Stimulated activated CD8-positive, alpha-beta memory T cell treated with anti-CD3 and anti-CD28 coated beads, Interleukin-7, amount 100 ng/mL, for 1 hour (primary cell): ENCODE results near the gene CANT1.
"Not testable (repeated sequence)": the region's sequence is repeated elsewhere in the genome, so short reads cannot be mapped to it uniquely, and the experiment has no call there.

Source experiments
- DNase-seq, 2 donors: peaks; one replicate each; pipeline ENCODE4 v3.0.0-alpha.2; 2020; ENCODE audit warnings: low read depth in 2 of 2

Gene CANT1

GRCh38 chr17:79043191-79043930, 33.8 kb upstream of the CANT1 start:
- DNase-seq = no peak

- peak; percentile 40 to 44 for DNase-seq
Observed at GRCh38 chr17:79042421-79043190, 33.0 kb upstream of the CANT1 start.

- DNase-seq = no peak
Observed at GRCh38 chr17:79041723-79042420, 32.3 kb upstream of the CANT1 start.

GRCh38 chr17:79041041-79041570, 31.5 kb upstream of the CANT1 start:
- DNase-seq = no peak

- no peak for DNase-seq
Observed at GRCh38 chr17:79039886-79040285, 30.3 kb upstream of the CANT1 start.

- no peak for DNase-seq
Observed at GRCh38 chr17:79039171-79039570, 29.6 kb upstream of the CANT1 start.

- DNase-seq = no peak
Observed at GRCh38 chr17:79038545-79039135, 29.1 kb upstream of the CANT1 start.

GRCh38 chr17:79036596-79036995, 27.0 kb upstream of the CANT1 start:
- DNase-seq = no peak

- DNase-seq = no peak
Observed at GRCh38 chr17:79036181-79036580, 26.6 kb upstream of the CANT1 start.

GRCh38 chr17:79035686-79036085, 26.1 kb upstream of the CANT1 start:
- no peak for DNase-seq

GRCh38 chr17:79034931-79035485, 25.4 kb upstream of the CANT1 start:
- no peak for DNase-seq

GRCh38 chr17:79033741-79034501, 24.4 kb upstream of the CANT1 start:
- no peak for DNase-seq

GRCh38 chr17:79033046-79033616, 23.6 kb upstream of the CANT1 start:
- DNase-seq = no peak

- no peak for DNase-seq
Observed at GRCh38 chr17:79031996-79032875, 22.7 kb upstream of the CANT1 start.

GRCh38 chr17:79030636-79031035, 21.1 kb upstream of the CANT1 start:
- DNase-seq = not testable (repeated sequence)

GRCh38 chr17:79029327-79030009, 19.9 kb upstream of the CANT1 start:
- DNase-seq = no peak

GRCh38 chr17:79028496-79029326, 19.1 kb upstream of the CANT1 start:
- no peak for DNase-seq

- no peak for DNase-seq
Observed at GRCh38 chr17:79027925-79028491, 18.4 kb upstream of the CANT1 start.
